Activated naive CD8-positive, alpha-beta T cell treated with anti-CD3 and anti-CD28 coated beads for 36 hours (primary cell): Measurements from ENCODE around the gene PPP1R1C. TPM values are rescaled to one million over a fixed set of nuclear protein-coding genes. Genes with fewer than 3 reads are reported as not detected.
"Not testable (repeated sequence)": the region's sequence is repeated elsewhere in the genome, so short reads cannot be mapped to it uniquely, and the experiment has no call there.

ENCODE experiments used
- DNase-seq: peaks from one replicate; pipeline ENCODE4 v3.0.0; 2021
- H3K27ac Mint-ChIP-seq: one replicate; pipeline ENCODE4 v1.8.0; 2022; ENCODE audit warnings: mild to moderate bottlenecking, moderate library complexity, mixed read lengths
- H3K27me3 Mint-ChIP-seq: one replicate; pipeline ENCODE4 v1.8.0; 2022; ENCODE audit warnings: mild to moderate bottlenecking, mixed read lengths
- H3K36me3 Mint-ChIP-seq: one replicate; pipeline ENCODE4 v1.8.0; 2021; ENCODE audit warnings: mild to moderate bottlenecking, mixed read lengths
- H3K4me1 Mint-ChIP-seq: one replicate; pipeline ENCODE4 v1.8.0; 2021; ENCODE audit warnings: mixed read lengths
- H3K4me3 Mint-ChIP-seq: one replicate; pipeline ENCODE4 v1.8.0; 2022; ENCODE audit warnings: mild to moderate bottlenecking, moderate library complexity, mixed read lengths
- H3K9me3 Mint-ChIP-seq: one replicate; pipeline ENCODE4 v1.8.0; 2022; ENCODE audit warnings: mixed read lengths
- total RNA-seq, 2 experiments: library from RNA; stranded (reverse); gene quantifications; one replicate each; pipeline ENCODE4 v1.2.3, GENCODE V29; 2021

The PPP1R1C gene
- total RNA-seq, 2 experiments from 2014 or later: not detected

- no peaks in the 10 kb centered on the region for H3K27me3 Mint-ChIP-seq
- peaks cover 9% of the 10 kb centered on the region for H3K9me3 Mint-ChIP-seq
- no peak overlapping the region for H3K4me3 Mint-ChIP-seq
- H3K36me3 Mint-ChIP-seq: peaks cover 3% of the 10 kb centered on the region
- no peak for DNase-seq
- no peak overlapping the region for H3K27ac Mint-ChIP-seq
- no peaks in the 10 kb centered on the region for H3K4me1 Mint-ChIP-seq
These were observed 34.1 kb downstream of the PPP1R1C start for GRCh38 chr2:182019731-182020130.

- H3K36me3 Mint-ChIP-seq: peaks cover 3% of the 10 kb centered on the region
- no peak overlapping the region for H3K27ac Mint-ChIP-seq
- no peak for DNase-seq
- H3K4me1 Mint-ChIP-seq: no peaks in the 10 kb centered on the region
- H3K9me3 Mint-ChIP-seq: peaks cover 9% of the 10 kb centered on the region
- no peaks in the 10 kb centered on the region for H3K27me3 Mint-ChIP-seq
- H3K4me3 Mint-ChIP-seq: no peak overlapping the region
These were observed 34.8 kb downstream of the PPP1R1C start for GRCh38 chr2:182020286-182021070.

- H3K27me3 Mint-ChIP-seq: no peaks in the 10 kb centered on the region
- no peak overlapping the region for H3K27ac Mint-ChIP-seq
- H3K4me1 Mint-ChIP-seq: no peaks in the 10 kb centered on the region
- peaks cover 3% of the 10 kb centered on the region for H3K36me3 Mint-ChIP-seq
- H3K4me3 Mint-ChIP-seq: no peak overlapping the region
- H3K9me3 Mint-ChIP-seq: peaks cover 9% of the 10 kb centered on the region
- DNase-seq: no peak
These were observed 37.6 kb downstream of the PPP1R1C start for GRCh38 chr2:182023235-182023634.

- not testable (repeated sequence) for H3K36me3 Mint-ChIP-seq, H3K4me3 Mint-ChIP-seq, DNase-seq, H3K27ac Mint-ChIP-seq, H3K4me1 Mint-ChIP-seq, H3K9me3 Mint-ChIP-seq, H3K27me3 Mint-ChIP-seq
These were observed 45.2 kb downstream of the PPP1R1C start for GRCh38 chr2:182030875-182031274.

GRCh38 chr2:182031956-182032355 lies 46.3 kb downstream of the PPP1R1C start:
- no peaks in the 10 kb centered on the region for H3K4me1 Mint-ChIP-seq

GRCh38 chr2:182033449-182033848 lies 47.8 kb downstream of the PPP1R1C start:
- Mint-ChIP-seq H3K27ac (no peak overlapping the region), H3K4me1 (no peaks in the 10 kb centered on the region), H3K4me3 (no peak overlapping the region), H3K36me3 (no peaks in the 10 kb centered on the region), H3K27me3 (no peaks in the 10 kb centered on the region), H3K9me3 (peaks cover 2% of the 10 kb centered on the region)
- no peak for DNase-seq

More at GRCh38 chr2:182031956-182032355, 46.3 kb downstream of the PPP1R1C start:
- no peak for DNase-seq
- H3K27ac Mint-ChIP-seq: no peak overlapping the region
- H3K36me3 Mint-ChIP-seq: no peaks in the 10 kb centered on the region
- H3K4me3 Mint-ChIP-seq: no peak overlapping the region
- no peaks in the 10 kb centered on the region for H3K27me3 Mint-ChIP-seq
- H3K9me3 Mint-ChIP-seq: peaks cover 2% of the 10 kb centered on the region

- H3K9me3 Mint-ChIP-seq: peaks cover 2% of the 10 kb centered on the region
- no peaks in the 10 kb centered on the region for H3K36me3 Mint-ChIP-seq
- DNase-seq: no peak
- H3K27me3 Mint-ChIP-seq: peaks cover 5% of the 10 kb centered on the region
- no peak overlapping the region for H3K27ac Mint-ChIP-seq
- no peaks in the 10 kb centered on the region for H3K4me1 Mint-ChIP-seq
- no peak overlapping the region for H3K4me3 Mint-ChIP-seq
These were observed 52.9 kb downstream of the PPP1R1C start for GRCh38 chr2:182038576-182038975.

GRCh38 chr2:182043021-182043420 lies 57.4 kb downstream of the PPP1R1C start:
- no peaks in the 10 kb centered on the region for H3K4me1 Mint-ChIP-seq
- H3K27ac Mint-ChIP-seq: no peak overlapping the region
- no peaks in the 10 kb centered on the region for H3K36me3 Mint-ChIP-seq
- peaks cover 9% of the 10 kb centered on the region for H3K27me3 Mint-ChIP-seq
- no peak for DNase-seq
- H3K4me3 Mint-ChIP-seq: no peak overlapping the region
- no peaks in the 10 kb centered on the region for H3K9me3 Mint-ChIP-seq

GRCh38 chr2:182043861-182044260 lies 58.2 kb downstream of the PPP1R1C start:
- H3K27me3 Mint-ChIP-seq: peaks cover 9% of the 10 kb centered on the region
- H3K27ac Mint-ChIP-seq: no peak overlapping the region
- no peaks in the 10 kb centered on the region for H3K9me3 Mint-ChIP-seq
- no peaks in the 10 kb centered on the region for H3K36me3 Mint-ChIP-seq
- no peak for DNase-seq
- no peaks in the 10 kb centered on the region for H3K4me1 Mint-ChIP-seq
- no peak overlapping the region for H3K4me3 Mint-ChIP-seq

- DNase-seq: no peak
These were observed 61.9 kb downstream of the PPP1R1C start for GRCh38 chr2:182047544-182047943.

GRCh38 chr2:182048088-182048487 lies 62.4 kb downstream of the PPP1R1C start:
- H3K4me1 Mint-ChIP-seq: no peaks in the 10 kb centered on the region
- no peak overlapping the region for H3K27ac Mint-ChIP-seq
- H3K9me3 Mint-ChIP-seq: no peaks in the 10 kb centered on the region
- peaks cover 3% of the 10 kb centered on the region for H3K27me3 Mint-ChIP-seq
- no peaks in the 10 kb centered on the region for H3K36me3 Mint-ChIP-seq
- no peak for DNase-seq
- H3K4me3 Mint-ChIP-seq: no peak overlapping the region

More at GRCh38 chr2:182047544-182047943, 61.9 kb downstream of the PPP1R1C start:
- H3K27me3 Mint-ChIP-seq: peaks cover 3% of the 10 kb centered on the region
- H3K4me1 Mint-ChIP-seq: no peaks in the 10 kb centered on the region
- H3K36me3 Mint-ChIP-seq: no peaks in the 10 kb centered on the region
- no peak overlapping the region for H3K4me3 Mint-ChIP-seq
- no peak overlapping the region for H3K27ac Mint-ChIP-seq
- H3K9me3 Mint-ChIP-seq: no peaks in the 10 kb centered on the region

GRCh38 chr2:182048621-182049020 lies 63.0 kb downstream of the PPP1R1C start:
- H3K4me3 Mint-ChIP-seq: no peak overlapping the region
- peaks cover 3% of the 10 kb centered on the region for H3K27me3 Mint-ChIP-seq
- no peaks in the 10 kb centered on the region for H3K36me3 Mint-ChIP-seq
- no peak for DNase-seq
- no peaks in the 10 kb centered on the region for H3K9me3 Mint-ChIP-seq
- H3K27ac Mint-ChIP-seq: no peak overlapping the region
- H3K4me1 Mint-ChIP-seq: no peaks in the 10 kb centered on the region

GRCh38 chr2:182049372-182050148 lies 63.9 kb downstream of the PPP1R1C start:
- Mint-ChIP-seq H3K9me3 (no peaks in the 10 kb centered on the region), H3K4me1 (no peaks in the 10 kb centered on the region), H3K4me3 (no peak overlapping the region), H3K36me3 (no peaks in the 10 kb centered on the region), H3K27ac (no peak overlapping the region), H3K27me3 (no peaks in the 10 kb centered on the region)
- DNase-seq: no peak

- Mint-ChIP-seq H3K4me3 (no peak overlapping the region), H3K4me1 (no peaks in the 10 kb centered on the region), H3K27me3 (peaks cover 6% of the 10 kb centered on the region), H3K27ac (no peak overlapping the region), H3K36me3 (no peaks in the 10 kb centered on the region), H3K9me3 (no peaks in the 10 kb centered on the region)
- DNase-seq: no peak
These were observed 64.9 kb downstream of the PPP1R1C start for GRCh38 chr2:182050333-182051135.

- H3K4me3 Mint-ChIP-seq: no peak overlapping the region
- peaks cover 18% of the 10 kb centered on the region for H3K27me3 Mint-ChIP-seq
- H3K36me3 Mint-ChIP-seq: no peaks in the 10 kb centered on the region
- no peaks in the 10 kb centered on the region for H3K4me1 Mint-ChIP-seq
- no peak for DNase-seq
- no peaks in the 10 kb centered on the region for H3K9me3 Mint-ChIP-seq
- no peak overlapping the region for H3K27ac Mint-ChIP-seq
These were observed 70.3 kb downstream of the PPP1R1C start for GRCh38 chr2:182055993-182056392.
